ENCODE results near the gene TMEM203. TPM values are rescaled to one million over a fixed set of nuclear protein-coding genes. Genes with fewer than 3 reads are reported as not detected.

Gene TMEM203
- total and polyA plus RNA-seq, 2 of the 13 experiments (the other 11 are each of a cell fraction or from before 2014, with no cell fraction given) = 23.4 to 36.7 TPM

DNA sequence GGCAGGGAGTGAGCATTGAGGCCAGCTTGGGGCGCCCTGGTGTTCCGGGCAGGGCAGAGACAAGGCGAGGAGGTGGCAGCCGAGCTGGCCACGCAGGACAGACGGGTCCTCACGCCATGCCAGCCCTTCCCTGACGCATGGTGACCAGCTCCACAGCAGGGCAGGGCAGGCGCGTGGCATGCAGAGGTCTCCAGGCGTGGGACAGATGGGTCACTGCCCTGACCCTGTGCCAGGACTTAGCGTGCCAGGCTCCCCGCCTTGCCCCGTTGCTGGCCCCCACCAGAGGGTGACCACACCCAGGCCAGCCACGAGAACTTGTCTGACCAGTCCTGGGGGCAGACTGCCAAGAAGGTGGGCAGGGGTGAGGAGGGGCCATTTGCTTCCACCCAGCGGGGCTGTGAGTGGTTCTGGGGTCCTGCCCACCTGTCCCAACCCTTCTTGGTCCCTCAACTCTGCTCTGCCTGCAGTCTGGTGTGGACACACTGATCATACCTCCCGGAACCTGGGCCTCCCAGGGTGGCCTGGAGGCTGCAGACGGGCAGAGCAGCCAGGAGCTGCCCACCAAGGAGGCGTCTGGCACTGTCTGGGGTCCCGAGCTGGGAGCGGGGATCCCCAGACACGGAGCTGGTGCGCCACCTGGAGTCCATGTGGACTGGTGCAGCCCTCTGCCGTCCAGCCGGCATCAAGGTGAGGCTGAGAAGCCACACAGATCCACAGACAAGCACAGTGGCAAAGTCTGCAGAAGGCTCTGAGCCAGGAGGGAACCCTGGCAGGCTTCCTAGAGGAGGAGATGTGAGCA is 21.8 kb upstream of the TMEM203 start, which contains the start of gene RNF224 (continued):
- TF ChIP-seq ZBTB7A (CRISPR knock-in tag; IDR thresholded peaks at IDR 0.05) (peak; percentile 32), NCOA1 (CRISPR knock-in tag; IDR thresholded peaks at IDR 0.05) (peak; percentile 90), SOX5 (CRISPR knock-in tag; IDR thresholded peaks at IDR 0.05; ENCODE audit: borderline replicate concordance) (0 out of 2 replicates have a peak, but pooled peaks have one; percentile 12), KDM2A (CRISPR knock-in tag; IDR thresholded peaks at IDR 0.05; ENCODE audit: borderline replicate concordance, low read depth) (peak; percentile 77; the same call in 1 of the 2 replicates), TBX2 (CRISPR knock-in tag; IDR thresholded peaks at IDR 0.05; ENCODE audit: borderline replicate concordance) (peak; percentile 35; the same call in 1 of the 2 replicates), SKI (IDR thresholded peaks at IDR 0.05; ENCODE audit: partially characterized antibody) (peak; percentile 80), ERF (CRISPR knock-in tag; IDR thresholded peaks at IDR 0.05) (peak; percentile 63; the same call in 1 of the 2 replicates), SP1 (IDR thresholded peaks at IDR 0.05) (no peak), SP1 (CRISPR knock-in tag; IDR thresholded peaks at IDR 0.05) (peak; percentile 27; the same call in 1 of the 2 replicates), RFX5 (IDR thresholded peaks at IDR 0.05; ENCODE audit: low read depth, low read length) (no peak), SMC3 (IDR thresholded peaks at IDR 0.05; ENCODE audit: low read length) (peak; percentile 61), SALL2 (CRISPR knock-in tag; IDR thresholded peaks at IDR 0.05) (peak; percentile 39; the same call in 1 of the 2 replicates), ZNF564 (CRISPR knock-in tag; IDR thresholded peaks at IDR 0.05) (no peak)
- TF ChIP-seq, protein P1, sequence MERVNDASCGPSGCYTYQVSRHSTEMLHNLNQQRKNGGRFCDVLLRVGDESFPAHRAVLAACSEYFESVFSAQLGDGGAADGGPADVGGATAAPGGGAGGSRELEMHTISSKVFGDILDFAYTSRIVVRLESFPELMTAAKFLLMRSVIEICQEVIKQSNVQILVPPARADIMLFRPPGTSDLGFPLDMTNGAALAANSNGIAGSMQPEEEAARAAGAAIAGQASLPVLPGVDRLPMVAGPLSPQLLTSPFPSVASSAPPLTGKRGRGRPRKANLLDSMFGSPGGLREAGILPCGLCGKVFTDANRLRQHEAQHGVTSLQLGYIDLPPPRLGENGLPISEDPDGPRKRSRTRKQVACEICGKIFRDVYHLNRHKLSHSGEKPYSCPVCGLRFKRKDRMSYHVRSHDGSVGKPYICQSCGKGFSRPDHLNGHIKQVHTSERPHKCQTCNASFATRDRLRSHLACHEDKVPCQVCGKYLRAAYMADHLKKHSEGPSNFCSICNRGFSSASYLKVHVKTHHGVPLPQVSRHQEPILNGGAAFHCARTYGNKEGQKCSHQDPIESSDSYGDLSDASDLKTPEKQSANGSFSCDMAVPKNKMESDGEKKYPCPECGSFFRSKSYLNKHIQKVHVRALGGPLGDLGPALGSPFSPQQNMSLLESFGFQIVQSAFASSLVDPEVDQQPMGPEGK (CRISPR knock-in tag; IDR thresholded peaks at IDR 0.05) = peak; percentile 31; the same call in 1 of the 2 replicates
- TF ChIP-seq, protein P2, sequence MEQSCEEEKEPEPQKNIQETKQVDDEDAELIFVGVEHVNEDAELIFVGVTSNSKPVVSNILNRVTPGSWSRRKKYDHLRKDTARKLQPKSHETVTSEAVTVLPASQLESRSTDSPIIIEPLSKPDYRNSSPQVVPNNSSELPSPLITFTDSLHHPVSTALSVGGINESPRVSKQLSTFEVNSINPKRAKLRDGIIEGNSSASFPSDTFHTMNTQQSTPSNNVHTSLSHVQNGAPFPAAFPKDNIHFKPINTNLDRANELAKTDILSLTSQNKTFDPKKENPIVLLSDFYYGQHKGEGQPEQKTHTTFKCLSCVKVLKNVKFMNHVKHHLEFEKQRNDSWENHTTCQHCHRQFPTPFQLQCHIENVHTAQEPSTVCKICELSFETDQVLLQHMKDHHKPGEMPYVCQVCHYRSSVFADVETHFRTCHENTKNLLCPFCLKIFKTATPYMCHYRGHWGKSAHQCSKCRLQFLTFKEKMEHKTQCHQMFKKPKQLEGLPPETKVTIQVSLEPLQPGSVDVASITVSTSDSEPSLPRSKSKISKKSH (CRISPR knock-in tag; IDR thresholded peaks at IDR 0.05; ENCODE audit: borderline replicate concordance) = peak; percentile 64
- TF ChIP-seq, protein P3, sequence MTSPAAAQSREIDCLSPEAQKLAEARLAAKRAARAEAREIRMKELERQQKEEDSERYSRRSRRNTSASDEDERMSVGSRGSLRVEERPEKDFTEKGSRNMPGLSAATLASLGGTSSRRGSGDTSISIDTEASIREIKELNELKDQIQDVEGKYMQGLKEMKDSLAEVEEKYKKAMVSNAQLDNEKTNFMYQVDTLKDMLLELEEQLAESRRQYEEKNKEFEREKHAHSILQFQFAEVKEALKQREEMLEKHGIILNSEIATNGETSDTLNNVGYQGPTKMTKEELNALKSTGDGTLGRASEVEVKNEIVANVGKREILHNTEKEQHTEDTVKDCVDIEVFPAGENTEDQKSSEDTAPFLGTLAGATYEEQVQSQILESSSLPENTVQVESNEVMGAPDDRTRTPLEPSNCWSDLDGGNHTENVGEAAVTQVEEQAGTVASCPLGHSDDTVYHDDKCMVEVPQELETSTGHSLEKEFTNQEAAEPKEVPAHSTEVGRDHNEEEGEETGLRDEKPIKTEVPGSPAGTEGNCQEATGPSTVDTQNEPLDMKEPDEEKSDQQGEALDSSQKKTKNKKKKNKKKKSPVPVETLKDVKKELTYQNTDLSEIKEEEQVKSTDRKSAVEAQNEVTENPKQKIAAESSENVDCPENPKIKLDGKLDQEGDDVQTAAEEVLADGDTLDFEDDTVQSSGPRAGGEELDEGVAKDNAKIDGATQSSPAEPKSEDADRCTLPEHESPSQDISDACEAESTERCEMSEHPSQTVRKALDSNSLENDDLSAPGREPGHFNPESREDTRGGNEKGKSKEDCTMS (CRISPR knock-in tag; conservative IDR thresholded peaks at IDR 0.05) = no peak
- TF ChIP-seq, protein P4, sequence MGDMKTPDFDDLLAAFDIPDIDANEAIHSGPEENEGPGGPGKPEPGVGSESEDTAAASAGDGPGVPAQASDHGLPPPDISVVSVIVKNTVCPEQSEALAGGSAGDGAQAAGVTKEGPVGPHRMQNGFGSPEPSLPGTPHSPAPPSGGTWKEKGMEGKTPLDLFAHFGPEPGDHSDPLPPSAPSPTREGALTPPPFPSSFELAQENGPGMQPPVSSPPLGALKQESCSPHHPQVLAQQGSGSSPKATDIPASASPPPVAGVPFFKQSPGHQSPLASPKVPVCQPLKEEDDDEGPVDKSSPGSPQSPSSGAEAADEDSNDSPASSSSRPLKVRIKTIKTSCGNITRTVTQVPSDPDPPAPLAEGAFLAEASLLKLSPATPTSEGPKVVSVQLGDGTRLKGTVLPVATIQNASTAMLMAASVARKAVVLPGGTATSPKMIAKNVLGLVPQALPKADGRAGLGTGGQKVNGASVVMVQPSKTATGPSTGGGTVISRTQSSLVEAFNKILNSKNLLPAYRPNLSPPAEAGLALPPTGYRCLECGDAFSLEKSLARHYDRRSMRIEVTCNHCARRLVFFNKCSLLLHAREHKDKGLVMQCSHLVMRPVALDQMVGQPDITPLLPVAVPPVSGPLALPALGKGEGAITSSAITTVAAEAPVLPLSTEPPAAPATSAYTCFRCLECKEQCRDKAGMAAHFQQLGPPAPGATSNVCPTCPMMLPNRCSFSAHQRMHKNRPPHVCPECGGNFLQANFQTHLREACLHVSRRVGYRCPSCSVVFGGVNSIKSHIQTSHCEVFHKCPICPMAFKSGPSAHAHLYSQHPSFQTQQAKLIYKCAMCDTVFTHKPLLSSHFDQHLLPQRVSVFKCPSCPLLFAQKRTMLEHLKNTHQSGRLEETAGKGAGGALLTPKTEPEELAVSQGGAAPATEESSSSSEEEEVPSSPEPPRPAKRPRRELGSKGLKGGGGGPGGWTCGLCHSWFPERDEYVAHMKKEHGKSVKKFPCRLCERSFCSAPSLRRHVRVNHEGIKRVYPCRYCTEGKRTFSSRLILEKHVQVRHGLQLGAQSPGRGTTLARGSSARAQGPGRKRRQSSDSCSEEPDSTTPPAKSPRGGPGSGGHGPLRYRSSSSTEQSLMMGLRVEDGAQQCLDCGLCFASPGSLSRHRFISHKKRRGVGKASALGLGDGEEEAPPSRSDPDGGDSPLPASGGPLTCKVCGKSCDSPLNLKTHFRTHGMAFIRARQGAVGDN (CRISPR knock-in tag; IDR thresholded peaks at IDR 0.05) = peak; percentile 40; the same call in 1 of the 2 replicates
